DOHH2 (cell line): ENCODE results near the gene RNF150.

Experiments
- H3F3A ChIP-seq: fragments of 200-600 bp; sonication (generic), shearing (Covaris generic); 2 replicates; pipeline ENCODE4 v1.6.0; 2016; ENCODE audit warnings: antibody characterized with exemption, mild to moderate bottlenecking; ENCODE audit not compliant: control insufficient read depth, insufficient read depth
- H3K27ac ChIP-seq: fragments of 200-600 bp; sonication (generic); 2 replicates; pipeline ENCODE4 v1.5.1; 2014; ENCODE audit warnings: low read depth, mild to moderate bottlenecking, low read length, moderate library complexity
- H3K27me3 ChIP-seq: fragments of 200-600 bp; sonication (generic); 2 replicates; pipeline ENCODE4 v1.6.1; 2014; ENCODE audit warnings: mild to moderate bottlenecking, low read length, mixed read lengths; ENCODE audit not compliant: control insufficient read depth
- H3K36me3 ChIP-seq: fragments of 200-600 bp; sonication (generic); 2 replicates; pipeline ENCODE4 v1.6.1; 2014; ENCODE audit warnings: mild to moderate bottlenecking, low read length, moderate library complexity, mixed read lengths; ENCODE audit not compliant: control insufficient read depth
- H3K4me1 ChIP-seq: fragments of 200-600 bp; sonication (generic); 2 replicates; pipeline ENCODE4 v1.6.1; 2014; ENCODE audit warnings: mild to moderate bottlenecking, low read length, mixed read lengths; ENCODE audit not compliant: control insufficient read depth
- H3K4me2 ChIP-seq: fragments of 200-600 bp; sonication (generic); 2 replicates; pipeline ENCODE4 v1.6.0; 2014; ENCODE audit warnings: mild to moderate bottlenecking, low read length, moderate library complexity
- H3K4me3 ChIP-seq: fragments of 200-600 bp; sonication (generic); 2 replicates; pipeline ENCODE4 v1.5.1; 2014; ENCODE audit warnings: mild to moderate bottlenecking, low read length, mixed read lengths
- H3K79me2 ChIP-seq: fragments of 200-600 bp; sonication (generic); 2 replicates; pipeline ENCODE4 v1.6.1; 2014; ENCODE audit warnings: mild to moderate bottlenecking, low read length, mixed read lengths; ENCODE audit not compliant: control insufficient read depth
- H3K9me2 ChIP-seq: fragments of 200-600 bp; sonication (generic); replicated peaks from 2 replicates; pipeline ENCODE4 v1.6.1; 2014; ENCODE audit warnings: mild to moderate bottlenecking, low read length, mixed read lengths; ENCODE audit not compliant: control insufficient read depth
- H3K9me3 ChIP-seq: fragments of 200-600 bp; sonication (generic); 2 replicates; pipeline ENCODE4 v1.6.1; 2014; ENCODE audit warnings: antibody characterized with exemption, low read length, mixed read lengths; ENCODE audit not compliant: control insufficient read depth, insufficient read depth
- H4K20me1 ChIP-seq: fragments of 200-600 bp; sonication (generic); 2 replicates; pipeline ENCODE4 v1.6.0; 2014; ENCODE audit warnings: low read depth, mild to moderate bottlenecking, antibody characterized with exemption, low read length, moderate library complexity; ENCODE audit not compliant: control insufficient read depth, insufficient read depth
- CTCF ChIP-seq: fragments of 200-600 bp; sonication (generic); IDR thresholded peaks from one replicate; pipeline ENCODE4 v1.5.1; 2014; ENCODE audit warnings: antibody characterized with exemption, mild to moderate bottlenecking, low read depth, low read length; ENCODE audit not compliant: poor library complexity, severe bottlenecking
- EZH2phosphoT487 ChIP-seq: fragments of 200-600 bp; sonication (generic); IDR thresholded peaks from 2 replicates; pipeline ENCODE4 v1.6.1; 2017; ENCODE audit warnings: borderline replicate concordance, mild to moderate bottlenecking, antibody characterized with exemption, low read length, moderate library complexity, mixed read lengths

Gene RNF150

GRCh38 chr4:141026900-141027299, 106.4 kb downstream of the RNF150 start:
- Histone ChIP-seq H3K27me3 (peaks cover under 1% of the 10 kb centered on the region; the same call in 1 of the 2 replicates), H3K9me2 (no peaks in the 10 kb centered on the region), H3K27ac (no peak overlapping the region), H3K9me3 (no peaks in the 10 kb centered on the region), H3K4me3 (no peak overlapping the region), H3K79me2 (no peaks in the 10 kb centered on the region), H4K20me1 (no peaks in the 10 kb centered on the region), H3K4me1 (no peaks in the 10 kb centered on the region), H3K36me3 (no peaks in the 10 kb centered on the region), H3F3A (no peaks in the 10 kb centered on the region), H3K4me2 (no peak overlapping the region)
- TF ChIP-seq EZH2phosphoT487 (no peak), CTCF (no peak)

- H3K9me2 ChIP-seq: no peaks in the 10 kb centered on the region
- no peaks in the 10 kb centered on the region for H3K4me1 ChIP-seq
- no peaks in the 10 kb centered on the region for H3K79me2 ChIP-seq
- TF ChIP-seq EZH2phosphoT487: no peak
- no peaks in the 10 kb centered on the region for H4K20me1 ChIP-seq
- H3F3A ChIP-seq: no peaks in the 10 kb centered on the region
- H3K27me3 ChIP-seq: peaks cover 8% of the 10 kb centered on the region
- H3K4me2 ChIP-seq: no peak overlapping the region
- H3K9me3 ChIP-seq: no peaks in the 10 kb centered on the region
- no peak overlapping the region for H3K27ac ChIP-seq
- H3K4me3 ChIP-seq: no peak overlapping the region
- H3K36me3 ChIP-seq: no peaks in the 10 kb centered on the region
Observed at GRCh38 chr4:141023051-141023450, 110.2 kb downstream of the RNF150 start.

GRCh38 chr4:141022111-141022695, 111.1 kb downstream of the RNF150 start:
- H3K4me3 ChIP-seq: no peak overlapping the region
- H3K27ac ChIP-seq: no peak overlapping the region

More at GRCh38 chr4:141022111-141022695, 111.1 kb downstream of the RNF150 start:
- TF ChIP-seq CTCF (no peak), EZH2phosphoT487 (no peak)
- Histone ChIP-seq H4K20me1 (no peaks in the 10 kb centered on the region), H3K27me3 (peaks cover 8% of the 10 kb centered on the region), H3K9me2 (no peaks in the 10 kb centered on the region), H3K36me3 (no peaks in the 10 kb centered on the region), H3K4me2 (no peak overlapping the region), H3K79me2 (no peaks in the 10 kb centered on the region), H3F3A (no peaks in the 10 kb centered on the region), H3K9me3 (no peaks in the 10 kb centered on the region), H3K4me1 (no peaks in the 10 kb centered on the region)
